Thoracic aorta (tissue), 2 donors: ENCODE data around the gene RBM15B. TPM values are rescaled to one million over a fixed set of nuclear protein-coding genes. Genes with fewer than 3 reads are reported as not detected.

Experiments used
- total RNA-seq, 2 donors: library from RNA; depleted of rRNA; stranded (reverse); fragments of >200 nt; gene quantifications; one replicate each; pipeline versions ENCODE4 v1.1.0 to v1.2.3, GENCODE V29; 2016

The RBM15B gene
- total RNA-seq, 2 donors from 2014 or later = 28.3 to 38.0 TPM

Other genes starting within 250 kb of the RBM15B start
- 10 to 100 TPM; 42.6 to 48.5 TPM for gene MANF, start 6.0 kb upstream of the RBM15B start, total RNA-seq
- gene DCAF1, start 108.7 kb downstream of the RBM15B start, total RNA-seq = 10 to 100 TPM; 12.6 to 28.8 TPM
- 10 to 100 TPM; 41.8 to 42.2 TPM for gene RAD54L2, start 147.4 kb downstream of the RBM15B start, total RNA-seq